K562 (cell line): ENCODE measurements around the gene PRKAR1B. TPM values are rescaled to one million over a fixed set of nuclear protein-coding genes. Genes with fewer than 3 reads are reported as not detected.

ENCODE experiments used
- ARID2 ChIP-seq: fragments of 450-650 bp; IDR thresholded peaks from 2 replicates; pipeline ENCODE4 v1.6.1; 2017; ENCODE audit warnings: antibody characterized with exemption, mild to moderate bottlenecking
- BRCA1 ChIP-seq, 2 experiments: fragments of 450-650 bp in 1 of 2; sonication (generic) in 1 of 2; formaldehyde crosslinking in 1 of 2; IDR thresholded peaks; 2 replicates each; pipeline versions ENCODE4 v1.5.0 to v1.6.1; 2017 to 2020; ENCODE audit warnings: mild to moderate bottlenecking in 1 of 2, missing genetic modification reagents in 1 of 2
- ETV1 ChIP-seq: fragments of 450-650 bp; conservative IDR thresholded peaks from 2 replicates; pipeline ENCODE4 v1.6.1; 2016; ENCODE audit warnings: missing genetic modification characterization, control low read depth, low read depth, missing compliant biosample characterization
- FOXK2 ChIP-seq, 2 experiments: fragments of 450-650 bp; IDR thresholded peaks in 1 of 2; conservative IDR thresholded peaks in 1 of 2; 2 replicates each; pipeline ENCODE4 v1.6.1; 2016; ENCODE audit warnings: low read depth in 2 of 2, mild to moderate bottlenecking in 1 of 2
- HDAC1 ChIP-seq, 2 experiments: fragments of 450-650 bp; IDR thresholded peaks; 2 replicates each; pipeline ENCODE4 v1.6.1; 2016 to 2017; ENCODE audit warnings: inconsistent platforms in 1 of 2, mild to moderate bottlenecking in 1 of 2, moderate library complexity in 1 of 2
- NBN ChIP-seq: fragments of 450-650 bp; IDR thresholded peaks from 2 replicates; pipeline ENCODE4 v1.6.1; 2016; ENCODE audit warnings: low read depth, mild to moderate bottlenecking
- NFYB ChIP-seq: IDR thresholded peaks from 2 replicates; pipeline ENCODE4 v1.6.1; 2011; ENCODE audit warnings: mild to moderate bottlenecking, moderate library complexity; ENCODE audit not compliant: insufficient read length; ENCODE audit errors: extremely low read depth
- PYGO2 ChIP-seq: fragments of 450-650 bp; IDR thresholded peaks from 2 replicates; pipeline ENCODE4 v1.6.1; 2016; ENCODE audit warnings: mild to moderate bottlenecking, missing genetic modification characterization, moderate library complexity, missing compliant biosample characterization
- RBM15 ChIP-seq: fragments of 200-400 bp; formaldehyde crosslinking; IDR thresholded peaks from 2 replicates; pipeline ENCODE4 v1.6.1; 2018; ENCODE audit warnings: mild to moderate bottlenecking, low read length, moderate library complexity; ENCODE audit not compliant: insufficient read depth
- RCOR1 ChIP-seq, 2 experiments: IDR thresholded peaks; 2 replicates each; pipeline ENCODE4 v1.6.1; 2012; ENCODE audit warnings: low read depth in 2 of 2, low read length in 2 of 2, borderline replicate concordance in 1 of 2, improper control_type of control experiment in 1 of 2
- RHOXF2B ChIP-seq: fragments of 250-450 bp; sonication (Bioruptor Pico); conservative IDR thresholded peaks from 2 replicates; pipeline ENCODE4 v1.5.1; 2021
- SIX5 ChIP-seq, 2 experiments: IDR thresholded peaks; 2 replicates each; pipeline ENCODE4 v1.6.1; 2011; ENCODE audit warnings: low read length in 2 of 2, borderline replicate concordance in 1 of 2, low read depth in 1 of 2, mild to moderate bottlenecking in 1 of 2, moderate library complexity in 1 of 2; ENCODE audit not compliant: insufficient read depth in 1 of 2
- ZNF217 ChIP-seq: sonication (generic); formaldehyde crosslinking; IDR thresholded peaks from 2 replicates; pipeline ENCODE4 v1.8.0; 2022; ENCODE audit warnings: mild to moderate bottlenecking, missing genetic modification reagents
- polyA plus RNA-seq, 8 experiments: library from polyadenylated mRNA; depleted of rRNA in 4 of 8; stranded (reverse) in 5 of 8; unstranded in 3 of 8; fragments of >200 nt; fragmentation: Nextera tagmentation in 2 of 8; fragmentation: Illumina TruSeq in 1 of 8; extraction: Ambion mirVana in 2 of 8; extraction: Trizol in 1 of 8; gene quantifications; 2 replicates each; pipeline versions ENCODE4 v1.2.1 to v1.2.3, GENCODE V29; 2011 to 2014; ENCODE audit warnings: inconsistent platforms in 1 of 8, missing spikeins in 1 of 8
- total RNA-seq, 7 experiments: library from RNA; depleted of rRNA in 6 of 7; stranded (reverse); fragments of >200 nt in 6 of 7; fragmentation: Illumina TruSeq in 2 of 7; extraction: Trizol in 2 of 7; gene quantifications; 2 replicates each; pipeline versions ENCODE4 v1.2.1 to v1.2.3, GENCODE V29; 2011 to 2021; ENCODE audit warnings: low replicate concordance in 1 of 7
- TF ChIP-seq, protein P1 (sequence below), 2 experiments: fragments of 450-650 bp; formaldehyde crosslinking in 1 of 2; IDR thresholded peaks; 2 replicates each; pipeline versions ENCODE4 v1.4.0 to v1.6.1; 2014 to 2020; ENCODE audit warnings: mild to moderate bottlenecking in 2 of 2, borderline replicate concordance in 1 of 2, low read depth in 1 of 2
- TF ChIP-seq, protein P2 (sequence below): fragments of 450-650 bp; formaldehyde crosslinking; IDR thresholded peaks from 2 replicates; pipeline ENCODE4 v1.4.0; 2022; ENCODE audit warnings: missing genetic modification characterization
- TF ChIP-seq, protein P3 (sequence below): fragments of 250-450 bp; sonication (Bioruptor Pico); IDR thresholded peaks from 2 replicates; pipeline ENCODE4 v1.4.0; 2020; ENCODE audit warnings: mild to moderate bottlenecking

Gene PRKAR1B
- total and polyA plus RNA-seq, 9 of the 15 experiments (the other 6 are each of a cell fraction or from before 2014, with no cell fraction given) = 0.99 to 30.5 (median 12.7) TPM

DNA sequence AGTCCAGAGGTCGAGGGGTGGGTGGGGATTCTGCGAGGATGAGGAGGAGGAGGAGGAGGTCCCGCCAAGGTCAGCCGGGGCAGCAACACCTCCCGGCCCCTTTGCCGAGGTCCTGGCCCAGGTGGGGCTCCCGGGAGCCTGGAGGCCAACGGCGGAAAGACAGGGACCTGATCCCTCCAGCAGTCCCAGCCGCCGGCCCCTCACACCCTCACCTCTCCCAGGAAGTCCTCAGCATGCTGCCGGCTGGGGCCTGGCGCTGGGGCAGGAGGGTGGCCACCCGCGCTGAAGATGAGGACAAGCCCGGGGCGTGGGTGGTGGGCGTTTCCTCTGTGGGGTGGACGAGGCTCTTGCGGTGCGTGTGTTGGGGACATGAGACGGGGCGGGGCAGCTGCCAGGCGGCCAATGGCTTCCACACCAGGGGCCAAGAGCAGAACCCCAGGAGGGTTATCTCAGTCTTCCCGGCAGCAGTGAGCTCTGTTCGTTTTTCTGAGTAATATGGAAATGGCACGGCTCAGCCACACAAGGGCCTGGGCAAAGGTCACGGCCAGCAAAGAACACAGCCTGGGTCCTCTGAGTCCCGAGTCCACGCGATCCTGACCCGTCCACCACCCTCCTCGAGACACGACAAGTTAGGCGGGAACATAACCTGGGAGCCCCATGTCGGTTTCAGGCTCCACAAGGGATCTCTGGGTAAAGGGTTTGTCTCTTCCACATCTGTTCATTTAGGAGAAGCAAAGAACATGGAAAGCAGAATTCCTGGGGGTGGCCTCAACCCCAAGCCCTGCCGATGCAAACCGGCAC lies 124.5 kb downstream of the PRKAR1B start (continued):
- TF ChIP-seq, protein P1, sequence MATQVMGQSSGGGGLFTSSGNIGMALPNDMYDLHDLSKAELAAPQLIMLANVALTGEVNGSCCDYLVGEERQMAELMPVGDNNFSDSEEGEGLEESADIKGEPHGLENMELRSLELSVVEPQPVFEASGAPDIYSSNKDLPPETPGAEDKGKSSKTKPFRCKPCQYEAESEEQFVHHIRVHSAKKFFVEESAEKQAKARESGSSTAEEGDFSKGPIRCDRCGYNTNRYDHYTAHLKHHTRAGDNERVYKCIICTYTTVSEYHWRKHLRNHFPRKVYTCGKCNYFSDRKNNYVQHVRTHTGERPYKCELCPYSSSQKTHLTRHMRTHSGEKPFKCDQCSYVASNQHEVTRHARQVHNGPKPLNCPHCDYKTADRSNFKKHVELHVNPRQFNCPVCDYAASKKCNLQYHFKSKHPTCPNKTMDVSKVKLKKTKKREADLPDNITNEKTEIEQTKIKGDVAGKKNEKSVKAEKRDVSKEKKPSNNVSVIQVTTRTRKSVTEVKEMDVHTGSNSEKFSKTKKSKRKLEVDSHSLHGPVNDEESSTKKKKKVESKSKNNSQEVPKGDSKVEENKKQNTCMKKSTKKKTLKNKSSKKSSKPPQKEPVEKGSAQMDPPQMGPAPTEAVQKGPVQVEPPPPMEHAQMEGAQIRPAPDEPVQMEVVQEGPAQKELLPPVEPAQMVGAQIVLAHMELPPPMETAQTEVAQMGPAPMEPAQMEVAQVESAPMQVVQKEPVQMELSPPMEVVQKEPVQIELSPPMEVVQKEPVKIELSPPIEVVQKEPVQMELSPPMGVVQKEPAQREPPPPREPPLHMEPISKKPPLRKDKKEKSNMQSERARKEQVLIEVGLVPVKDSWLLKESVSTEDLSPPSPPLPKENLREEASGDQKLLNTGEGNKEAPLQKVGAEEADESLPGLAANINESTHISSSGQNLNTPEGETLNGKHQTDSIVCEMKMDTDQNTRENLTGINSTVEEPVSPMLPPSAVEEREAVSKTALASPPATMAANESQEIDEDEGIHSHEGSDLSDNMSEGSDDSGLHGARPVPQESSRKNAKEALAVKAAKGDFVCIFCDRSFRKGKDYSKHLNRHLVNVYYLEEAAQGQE (IDR thresholded peaks at IDR 0.05; ENCODE audit: borderline replicate concordance) = no peak
- TF ChIP-seq, protein P1 (CRISPR knock-in tag; IDR thresholded peaks at IDR 0.05; ENCODE audit: low read depth) = no peak
- TF ChIP-seq FOXK2 (conservative IDR thresholded peaks at IDR 0.05 in 1 of 2, IDR thresholded peaks at IDR 0.05 in 1 of 2; ENCODE audit: low read depth in 2 of 2) (no peak), ZNF217 (CRISPR knock-in tag) (no peak), NBN (no peak), ARID2 (no peak), RHOXF2B (CRISPR knock-in tag) (no peak), RBM15 (no peak), BRCA1 (IDR thresholded peaks at IDR 0.05) (no peak), BRCA1 (CRISPR knock-in tag; IDR thresholded peaks at IDR 0.05) (no peak), PYGO2 (tag) (no peak), RCOR1 (IDR thresholded peaks at IDR 0.05; ENCODE audit: borderline replicate concordance in 1 of 2, low read depth in 2 of 2, low read length in 2 of 2) (no peak), ETV1 (0 out of 2 replicates have a peak, but pooled peaks have one; percentile 4), SIX5 (IDR thresholded peaks at IDR 0.05; ENCODE audit: borderline replicate concordance in 1 of 2, insufficient read depth in 1 of 2, low read depth in 1 of 2, low read length in 2 of 2) (no peak), NFYB (no peak), HDAC1 (IDR thresholded peaks at IDR 0.05) (no peak)
- TF ChIP-seq, protein P2, sequence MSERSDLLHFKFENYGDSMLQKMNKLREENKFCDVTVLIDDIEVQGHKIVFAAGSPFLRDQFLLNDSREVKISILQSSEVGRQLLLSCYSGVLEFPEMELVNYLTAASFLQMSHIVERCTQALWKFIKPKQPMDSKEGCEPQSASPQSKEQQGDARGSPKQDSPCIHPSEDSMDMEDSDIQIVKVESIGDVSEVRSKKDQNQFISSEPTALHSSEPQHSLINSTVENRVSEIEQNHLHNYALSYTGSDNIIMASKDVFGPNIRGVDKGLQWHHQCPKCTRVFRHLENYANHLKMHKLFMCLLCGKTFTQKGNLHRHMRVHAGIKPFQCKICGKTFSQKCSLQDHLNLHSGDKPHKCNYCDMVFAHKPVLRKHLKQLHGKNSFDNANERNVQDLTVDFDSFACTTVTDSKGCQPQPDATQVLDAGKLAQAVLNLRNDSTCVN (CRISPR knock-in tag) = no peak
- TF ChIP-seq, protein P3, sequence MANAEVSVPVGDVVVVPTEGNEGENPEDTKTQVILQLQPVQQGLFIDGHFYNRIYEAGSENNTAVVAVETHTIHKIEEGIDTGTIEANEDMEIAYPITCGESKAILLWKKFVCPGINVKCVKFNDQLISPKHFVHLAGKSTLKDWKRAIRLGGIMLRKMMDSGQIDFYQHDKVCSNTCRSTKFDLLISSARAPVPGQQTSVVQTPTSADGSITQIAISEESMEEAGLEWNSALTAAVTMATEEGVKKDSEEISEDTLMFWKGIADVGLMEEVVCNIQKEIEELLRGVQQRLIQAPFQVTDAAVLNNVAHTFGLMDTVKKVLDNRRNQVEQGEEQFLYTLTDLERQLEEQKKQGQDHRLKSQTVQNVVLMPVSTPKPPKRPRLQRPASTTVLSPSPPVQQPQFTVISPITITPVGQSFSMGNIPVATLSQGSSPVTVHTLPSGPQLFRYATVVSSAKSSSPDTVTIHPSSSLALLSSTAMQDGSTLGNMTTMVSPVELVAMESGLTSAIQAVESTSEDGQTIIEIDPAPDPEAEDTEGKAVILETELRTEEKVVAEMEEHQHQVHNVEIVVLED (CRISPR knock-in tag) = no peak
